GM12873 (cell line): Measurements from ENCODE around the gene RABL2A.
"Not testable (repeated sequence)": the region's sequence is repeated elsewhere in the genome, so short reads cannot be mapped to it uniquely, and the experiment has no call there.

Source experiments
- CTCF ChIP-seq: IDR thresholded peaks from 2 replicates; pipeline ENCODE4 v1.5.1; 2012; ENCODE audit warnings: low read depth, mild to moderate bottlenecking, moderate library complexity, low read length, control low read depth; ENCODE audit not compliant: insufficient read depth; ENCODE audit errors: missing control alignments

Gene RABL2A

GRCh38 chr2:113626616-113627330 is at the start of gene RABL2A:
TSS of gene RABL2A (plus strand) at chr2:113627266. CDS start at chr2:113628607, 1,341 bp downstream.
- not testable (repeated sequence) for TF ChIP-seq CTCF

- TF ChIP-seq CTCF, result peak; percentile 60
Observed at GRCh38 chr2:113587201-113587600, 39.9 kb upstream of the RABL2A start.

- peak; percentile 59 for TF ChIP-seq CTCF
Observed at GRCh38 chr2:113602040-113602769, 24.9 kb upstream of the RABL2A start.

- TF ChIP-seq CTCF, result no peak
Observed at GRCh38 chr2:113602869-113603466, 24.1 kb upstream of the RABL2A start.

- TF ChIP-seq CTCF, result peak; percentile 94
Observed at GRCh38 chr2:113604085-113604477, 23.0 kb upstream of the RABL2A start.

- no peak for TF ChIP-seq CTCF
Observed at GRCh38 chr2:113672326-113672932, 45.4 kb downstream of the RABL2A start.

GRCh38 chr2:113675875-113676274 is 48.8 kb downstream of the RABL2A start:
- no peak for TF ChIP-seq CTCF
